IMR-90 (cell line): ENCODE measurements around the gene GPR84. TPM values are rescaled to one million over a fixed set of nuclear protein-coding genes. Genes with fewer than 3 reads are reported as not detected.

ENCODE experiments used
- ATAC-seq: fragments of 200-7000 bp; cut with Tn5 transposase; 2 replicates; pipeline ENCODE4 v1.9.1; 2020; ENCODE audit warnings: low read depth, mild to moderate bottlenecking, moderate library complexity
- BruUV-seq: library from RNA; stranded (reverse); fragments of 400-500 nt; replicated peaks from 2 replicates; lab custom pipeline; 2021; lab: Mats Ljungman, UMichigan
- CTCF ChIA-PET: fragments of 300-600 bp; formaldehyde crosslinking; extraction: SDS; loops from one replicate; lab custom pipeline; 2021; ENCODE audit warnings: antibody characterized with exemption; lab: Yijun Ruan, JAX
- POLR2A ChIA-PET: fragments of 300-600 bp; sonication (Branson Sonifier 250); formaldehyde crosslinking; loops from one replicate; lab custom pipeline; 2022; ENCODE audit warnings: antibody characterized with exemption; ENCODE audit not compliant: unreplicated experiment; lab: Charles Lee
- DNase-seq: peaks from one replicate; pipeline ENCODE4 v3.0.0; 2013
- H2AFZ ChIP-seq: replicated peaks from 2 replicates; pipeline ENCODE3; 2013; ENCODE audit warnings: low read length, mild to moderate bottlenecking; ENCODE audit not compliant: poor library complexity
- H2AK5ac ChIP-seq: 2 replicates; pipeline ENCODE4 v1.6.1; 2013; ENCODE audit warnings: low read depth, low read length, inconsistent platforms
- H2AK9ac ChIP-seq: replicated peaks from 2 replicates; pipeline ENCODE3; 2013; ENCODE audit warnings: mild to moderate bottlenecking, low read depth, low read length, moderate library complexity; ENCODE audit not compliant: poor library complexity
- H2BK120ac ChIP-seq: 2 replicates; pipeline ENCODE4 v1.6.1; 2013; ENCODE audit warnings: low read depth, low read length, inconsistent platforms
- H2BK15ac ChIP-seq: 3 replicates; pipeline ENCODE4 v1.6.1; 2013; ENCODE audit warnings: low read depth, low read length, inconsistent platforms
- H2BK20ac ChIP-seq: 2 replicates; pipeline ENCODE4 v1.6.1; 2013; ENCODE audit warnings: low read depth, mild to moderate bottlenecking, inconsistent platforms, low read length, moderate library complexity
- H2BK5ac ChIP-seq: 2 replicates; pipeline ENCODE4 v1.6.1; 2013; ENCODE audit warnings: mild to moderate bottlenecking, low read depth, low read length, inconsistent platforms; ENCODE audit not compliant: poor library complexity, severe bottlenecking
- H3K14ac ChIP-seq: replicated peaks from 2 replicates; pipeline ENCODE4 v1.6.1; 2013; ENCODE audit warnings: low read depth, low read length, inconsistent platforms
- H3K18ac ChIP-seq: 2 replicates; pipeline ENCODE4 v1.6.1; 2013; ENCODE audit warnings: low read depth, low read length, control low read depth
- H3K23ac ChIP-seq: 2 replicates; pipeline ENCODE4 v1.6.1; 2013; ENCODE audit warnings: low read depth, low read length, inconsistent platforms
- H3K27ac ChIP-seq: 2 replicates; pipeline ENCODE4 v1.5.1; 2013; ENCODE audit warnings: mild to moderate bottlenecking, control low read depth, low read length; ENCODE audit not compliant: insufficient read depth
- H3K27me3 ChIP-seq: 2 replicates; pipeline ENCODE4 v1.6.1; 2013; ENCODE audit warnings: low read length; ENCODE audit not compliant: control insufficient read depth, insufficient read depth
- H3K36me3 ChIP-seq: 2 replicates; pipeline ENCODE4 v1.6.1; 2013; ENCODE audit warnings: low read length, mixed read lengths; ENCODE audit not compliant: control insufficient read depth, insufficient read depth
- H3K4ac ChIP-seq: 2 replicates; pipeline ENCODE4 v1.6.1; 2013; ENCODE audit warnings: low read depth, low read length, inconsistent platforms
- H3K4me1 ChIP-seq: 2 replicates; pipeline ENCODE4 v1.6.1; 2013; ENCODE audit warnings: low read length, mixed read lengths; ENCODE audit not compliant: control insufficient read depth, insufficient read depth
- H3K4me2 ChIP-seq: 2 replicates; pipeline ENCODE4 v1.6.1; 2013; ENCODE audit warnings: low read depth, mild to moderate bottlenecking, control low read depth, low read length, moderate library complexity
- H3K4me3 ChIP-seq: 2 replicates; pipeline ENCODE4 v1.5.1; 2013; ENCODE audit warnings: low read depth, mild to moderate bottlenecking, control low read depth, low read length, moderate library complexity; ENCODE audit not compliant: insufficient read depth
- H3K56ac ChIP-seq: 2 replicates; pipeline ENCODE4 v1.6.1; 2013; ENCODE audit warnings: low read length, inconsistent platforms; ENCODE audit not compliant: insufficient read depth; ENCODE audit errors: extremely low read depth
- H3K79me1 ChIP-seq, 2 experiments: 2 replicates each; pipeline ENCODE4 v1.6.1; 2013; ENCODE audit warnings: low read length in 2 of 2, inconsistent platforms in 1 of 2, low read depth in 1 of 2
- H3K9ac ChIP-seq: 2 replicates; pipeline ENCODE4 v1.6.1; 2013; ENCODE audit warnings: low read depth, low read length, control low read depth
- H3K9me1 ChIP-seq: 2 replicates; pipeline ENCODE4 v1.6.1; 2013; ENCODE audit warnings: low read length, inconsistent platforms; ENCODE audit not compliant: insufficient read depth
- H3K9me3 ChIP-seq: 2 replicates; pipeline ENCODE4 v1.6.1; 2013; ENCODE audit warnings: low read length; ENCODE audit not compliant: control insufficient read depth, insufficient read depth
- H4K20me1 ChIP-seq: 2 replicates; pipeline ENCODE4 v1.6.1; 2013; ENCODE audit warnings: low read length, inconsistent platforms; ENCODE audit not compliant: insufficient read depth
- H4K5ac ChIP-seq: 2 replicates; pipeline ENCODE4 v1.6.1; 2013; ENCODE audit warnings: mild to moderate bottlenecking, low read depth, low read length, control low read depth
- H4K8ac ChIP-seq, 2 experiments: 2 replicates each; pipeline ENCODE4 v1.6.1; 2013; ENCODE audit warnings: low read depth in 2 of 2, low read length in 2 of 2, control low read depth in 1 of 2, inconsistent platforms in 1 of 2
- H4K91ac ChIP-seq: 2 replicates; pipeline ENCODE4 v1.6.1; 2013; ENCODE audit warnings: low read depth, low read length, inconsistent platforms; ENCODE audit not compliant: insufficient read depth
- BHLHE40 ChIP-seq: fragments of 150-350 bp; IDR thresholded peaks from 2 replicates; pipeline ENCODE4 v1.6.1; 2016; ENCODE audit warnings: mild to moderate bottlenecking, low read depth, low read length
- CEBPB ChIP-seq: IDR thresholded peaks from 2 replicates; pipeline ENCODE4 v1.6.1; 2012; ENCODE audit warnings: low read depth, low read length, improper control_type of control experiment
- ELK1 ChIP-seq: fragments of 150-350 bp; IDR thresholded peaks from 2 replicates; pipeline ENCODE4 v1.6.1; 2016; ENCODE audit warnings: low read depth, mild to moderate bottlenecking, low read length, moderate library complexity, borderline replicate concordance
- FOS ChIP-seq: fragments of 150-350 bp; IDR thresholded peaks from 2 replicates; pipeline ENCODE4 v1.6.1; 2016; ENCODE audit warnings: low read depth, low read length
- MAFK ChIP-seq: IDR thresholded peaks from 2 replicates; pipeline ENCODE4 v1.6.1; 2012; ENCODE audit warnings: low read depth, low read length, improper control_type of control experiment
- MAZ ChIP-seq: IDR thresholded peaks from 2 replicates; pipeline ENCODE4 v1.6.1; 2012; ENCODE audit warnings: low read depth, mild to moderate bottlenecking, low read length, improper control_type of control experiment, moderate library complexity, borderline replicate concordance
- MXI1 ChIP-seq: IDR thresholded peaks from 2 replicates; pipeline ENCODE4 v1.6.1; 2012; ENCODE audit warnings: low read depth, mild to moderate bottlenecking, low read length, moderate library complexity, borderline replicate concordance
- NFE2L2 ChIP-seq: fragments of 150-350 bp; IDR thresholded peaks from 2 replicates; pipeline ENCODE4 v1.6.1; 2016; ENCODE audit warnings: low read depth, mild to moderate bottlenecking, low read length
- POLR2A ChIP-seq: IDR thresholded peaks from 2 replicates; pipeline ENCODE4 v1.6.1; 2012; ENCODE audit warnings: mild to moderate bottlenecking, low read depth, low read length
- RAD21 ChIP-seq: IDR thresholded peaks from 2 replicates; pipeline ENCODE4 v1.6.1; 2012; ENCODE audit warnings: low read length, improper control_type of control experiment
- RCOR1 ChIP-seq: IDR thresholded peaks from 2 replicates; pipeline ENCODE4 v1.6.1; 2012; ENCODE audit warnings: mild to moderate bottlenecking, low read length, improper control_type of control experiment; ENCODE audit not compliant: insufficient replicate concordance
- RFX5 ChIP-seq: IDR thresholded peaks from 2 replicates; pipeline ENCODE4 v1.8.0; 2012; ENCODE audit warnings: low read depth, mild to moderate bottlenecking, low read length, moderate library complexity
- SMC3 ChIP-seq: fragments of 150-350 bp; IDR thresholded peaks from 2 replicates; pipeline ENCODE4 v1.6.1; 2016; ENCODE audit warnings: low read depth, mild to moderate bottlenecking, antibody characterized with exemption, low read length, moderate library complexity
- dilution Hi-C: fragments of 300-500 bp; cut with HindIII; formaldehyde crosslinking; loops from one replicate; pipeline ENCODE4 v1.14.3; 2018; ENCODE audit warnings: low sequenced_read_pairs; ENCODE audit not compliant: unreplicated experiment
- in situ Hi-C: fragments of 300-500 bp; cut with MboI; formaldehyde crosslinking; loops from 3 replicates; pipeline ENCODE4 v1.14.3; 2019; ENCODE audit warnings: low sequenced_read_pairs, inconsistent platforms, mixed read lengths
- intact Hi-C: fragments of 100-400 bp; cut with micrococcal nuclease; formaldehyde crosslinking; loops from 2 replicates; pipeline ENCODE4 v1.10.0; 2022
- polyA plus RNA-seq, 3 experiments: library from polyadenylated mRNA; depleted of rRNA; stranded (reverse); fragments of >200 nt; gene quantifications; 2 replicates each; pipeline ENCODE4 v1.2.3, GENCODE V29; 2012; ENCODE audit warnings: low replicate concordance in 1 of 3
- total RNA-seq: library from RNA; depleted of rRNA; stranded (reverse); fragments of >200 nt; gene quantifications from 2 replicates; pipeline ENCODE4 v1.2.3, GENCODE V29; 2012
- TF ChIP-seq, protein P1 (sequence below): fragments of 150-350 bp; IDR thresholded peaks from 2 replicates; pipeline ENCODE4 v1.6.1; 2017; ENCODE audit warnings: mild to moderate bottlenecking, antibody characterized with exemption, low read length, low read depth
- TF ChIP-seq, protein P2 (sequence below): conservative IDR thresholded peaks from 2 replicates; pipeline ENCODE4 v1.5.1; 2012; ENCODE audit warnings: mild to moderate bottlenecking, low read depth, low read length, improper control_type of control experiment

GPR84 gene
- total and polyA plus RNA-seq, 2 of the 4 experiments (the other 2 are of a cell fraction), result not detected

DNA sequence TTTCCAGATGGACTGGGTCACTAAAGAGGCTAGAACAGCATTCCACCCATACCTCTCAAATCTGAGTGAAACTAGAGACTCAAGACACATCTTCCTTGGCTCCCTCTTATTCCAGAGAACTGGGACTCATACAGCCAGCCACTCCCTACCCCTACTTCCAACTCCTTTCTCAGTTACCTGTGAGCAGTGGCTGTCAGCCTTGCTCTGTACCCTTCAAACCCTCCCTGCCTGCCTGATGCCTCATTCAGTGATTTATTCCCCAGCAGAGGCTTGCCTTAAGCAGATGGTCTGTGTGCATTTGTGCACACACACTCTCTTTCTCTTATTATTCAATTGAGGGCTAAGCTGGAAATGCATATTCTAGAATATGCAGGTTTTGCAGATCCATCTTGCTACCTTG lies 14.6 kb downstream of the GPR84 start:
- no TSS peak for BruUV-seq
- ChIA-PET POLR2A (no interaction called here), CTCF (no interaction called here)
- no peak overlapping the region for H2BK15ac ChIP-seq
- no peaks in the 10 kb centered on the region for H3K27me3 ChIP-seq
- H3K79me1 ChIP-seq, result 0 out of 4 replicates have a peak, but pooled peaks cover 0 to 3% of the 10 kb centered on the region in 2 experiments
- H3K23ac ChIP-seq, result no peak overlapping the region
- H3K18ac ChIP-seq, result no peak overlapping the region
- no peak overlapping the region for H4K91ac ChIP-seq
- no peak overlapping the region for H3K4me3 ChIP-seq
- H3K36me3 ChIP-seq, result peaks cover 47% of the 10 kb centered on the region
- H3K56ac ChIP-seq, result no peak overlapping the region
- no peak for DNase-seq
- no peak overlapping the region for H4K5ac ChIP-seq
- no peaks in the 10 kb centered on the region for H3K9me3 ChIP-seq
- H3K9ac ChIP-seq, result no peak overlapping the region
- H4K20me1 ChIP-seq, result no peaks in the 10 kb centered on the region
- H2BK5ac ChIP-seq, result no peak overlapping the region
- no peak overlapping the region for H3K14ac ChIP-seq
- H4K8ac ChIP-seq, result no peak overlapping the region
- H3K4me2 ChIP-seq, result no peak overlapping the region
- no peak for TF ChIP-seq RCOR1
- no peak for TF ChIP-seq MAZ
- no peak for TF ChIP-seq SMC3
- TF ChIP-seq RFX5, result no peak
- no peak for TF ChIP-seq BHLHE40
- TF ChIP-seq POLR2A, result no peak
- no peak for TF ChIP-seq ELK1
- no peak for TF ChIP-seq MXI1
- TF ChIP-seq, protein P1, sequence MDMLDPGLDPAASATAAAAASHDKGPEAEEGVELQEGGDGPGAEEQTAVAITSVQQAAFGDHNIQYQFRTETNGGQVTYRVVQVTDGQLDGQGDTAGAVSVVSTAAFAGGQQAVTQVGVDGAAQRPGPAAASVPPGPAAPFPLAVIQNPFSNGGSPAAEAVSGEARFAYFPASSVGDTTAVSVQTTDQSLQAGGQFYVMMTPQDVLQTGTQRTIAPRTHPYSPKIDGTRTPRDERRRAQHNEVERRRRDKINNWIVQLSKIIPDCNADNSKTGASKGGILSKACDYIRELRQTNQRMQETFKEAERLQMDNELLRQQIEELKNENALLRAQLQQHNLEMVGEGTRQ, result no peak
- TF ChIP-seq FOS, result no peak
- TF ChIP-seq MAFK, result no peak
- TF ChIP-seq RAD21, result no peak
- no peak for TF ChIP-seq CEBPB
- TF ChIP-seq NFE2L2, result no peak
- TF ChIP-seq, protein P2, sequence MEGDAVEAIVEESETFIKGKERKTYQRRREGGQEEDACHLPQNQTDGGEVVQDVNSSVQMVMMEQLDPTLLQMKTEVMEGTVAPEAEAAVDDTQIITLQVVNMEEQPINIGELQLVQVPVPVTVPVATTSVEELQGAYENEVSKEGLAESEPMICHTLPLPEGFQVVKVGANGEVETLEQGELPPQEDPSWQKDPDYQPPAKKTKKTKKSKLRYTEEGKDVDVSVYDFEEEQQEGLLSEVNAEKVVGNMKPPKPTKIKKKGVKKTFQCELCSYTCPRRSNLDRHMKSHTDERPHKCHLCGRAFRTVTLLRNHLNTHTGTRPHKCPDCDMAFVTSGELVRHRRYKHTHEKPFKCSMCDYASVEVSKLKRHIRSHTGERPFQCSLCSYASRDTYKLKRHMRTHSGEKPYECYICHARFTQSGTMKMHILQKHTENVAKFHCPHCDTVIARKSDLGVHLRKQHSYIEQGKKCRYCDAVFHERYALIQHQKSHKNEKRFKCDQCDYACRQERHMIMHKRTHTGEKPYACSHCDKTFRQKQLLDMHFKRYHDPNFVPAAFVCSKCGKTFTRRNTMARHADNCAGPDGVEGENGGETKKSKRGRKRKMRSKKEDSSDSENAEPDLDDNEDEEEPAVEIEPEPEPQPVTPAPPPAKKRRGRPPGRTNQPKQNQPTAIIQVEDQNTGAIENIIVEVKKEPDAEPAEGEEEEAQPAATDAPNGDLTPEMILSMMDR, result no peak
- intact Hi-C loops (no loop called here), in situ Hi-C loops (no loop called here), dilution Hi-C loops (no loop called here)
- H2AFZ ChIP-seq, result no peak overlapping the region
- no peak for ATAC-seq
- no peak overlapping the region for H2BK20ac ChIP-seq
- H2BK120ac ChIP-seq, result no peak overlapping the region
- no peak overlapping the region for H3K27ac ChIP-seq
- no peak overlapping the region for H2AK5ac ChIP-seq
- H3K4me1 ChIP-seq, result peaks cover 21% of the 10 kb centered on the region
- H3K9me1 ChIP-seq, result peaks cover 8% of the 10 kb centered on the region; the same call in 1 of the 2 replicates
- no peak overlapping the region for H3K4ac ChIP-seq
- H2AK9ac ChIP-seq, result no peak overlapping the region
